Fibroblast of pulmonary artery (primary cell): ENCODE results near the gene CTNNA3.

ENCODE experiments used
- DNase-seq: peaks from one replicate; pipeline ENCODE4 v3.0.0-alpha.2; 2010; ENCODE audit warnings: low read depth
- H3K4me3 ChIP-seq: replicated peaks from 2 replicates; pipeline ENCODE4 v1.5.1; 2011; ENCODE audit warnings: low read depth, mild to moderate bottlenecking, control low read depth, low read length, moderate library complexity
- TF ChIP-seq, protein P1 (sequence below): IDR thresholded peaks from 2 replicates; pipeline ENCODE4 v1.5.1; 2011; ENCODE audit warnings: mild to moderate bottlenecking, control low read depth, low read length, inconsistent platforms; ENCODE audit errors: missing control alignments

The CTNNA3 gene

DNA sequence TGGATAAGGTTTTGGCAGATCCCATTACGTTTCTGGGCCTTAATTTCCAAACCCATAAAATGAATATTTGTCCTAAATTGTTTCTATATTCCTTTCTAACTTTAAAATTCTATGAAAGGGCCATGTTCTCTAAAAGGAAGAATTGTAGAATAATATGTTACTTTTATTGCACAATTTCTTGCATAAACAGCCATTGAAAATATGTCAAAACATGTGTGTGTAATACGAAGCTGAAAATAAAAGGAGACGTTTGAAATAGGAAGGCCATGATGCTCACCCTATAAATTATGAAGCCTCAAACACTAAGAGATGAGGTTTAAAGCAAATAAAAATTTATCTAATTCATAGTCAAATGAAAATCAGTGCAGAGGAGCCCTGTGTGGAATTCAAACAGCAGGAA, 915.2 kb downstream of the CTNNA3 start:
- DNase-seq, result no peak
- H3K4me3 ChIP-seq, result no peak overlapping the region
- TF ChIP-seq, protein P1, sequence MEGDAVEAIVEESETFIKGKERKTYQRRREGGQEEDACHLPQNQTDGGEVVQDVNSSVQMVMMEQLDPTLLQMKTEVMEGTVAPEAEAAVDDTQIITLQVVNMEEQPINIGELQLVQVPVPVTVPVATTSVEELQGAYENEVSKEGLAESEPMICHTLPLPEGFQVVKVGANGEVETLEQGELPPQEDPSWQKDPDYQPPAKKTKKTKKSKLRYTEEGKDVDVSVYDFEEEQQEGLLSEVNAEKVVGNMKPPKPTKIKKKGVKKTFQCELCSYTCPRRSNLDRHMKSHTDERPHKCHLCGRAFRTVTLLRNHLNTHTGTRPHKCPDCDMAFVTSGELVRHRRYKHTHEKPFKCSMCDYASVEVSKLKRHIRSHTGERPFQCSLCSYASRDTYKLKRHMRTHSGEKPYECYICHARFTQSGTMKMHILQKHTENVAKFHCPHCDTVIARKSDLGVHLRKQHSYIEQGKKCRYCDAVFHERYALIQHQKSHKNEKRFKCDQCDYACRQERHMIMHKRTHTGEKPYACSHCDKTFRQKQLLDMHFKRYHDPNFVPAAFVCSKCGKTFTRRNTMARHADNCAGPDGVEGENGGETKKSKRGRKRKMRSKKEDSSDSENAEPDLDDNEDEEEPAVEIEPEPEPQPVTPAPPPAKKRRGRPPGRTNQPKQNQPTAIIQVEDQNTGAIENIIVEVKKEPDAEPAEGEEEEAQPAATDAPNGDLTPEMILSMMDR, result no peak

DNA sequence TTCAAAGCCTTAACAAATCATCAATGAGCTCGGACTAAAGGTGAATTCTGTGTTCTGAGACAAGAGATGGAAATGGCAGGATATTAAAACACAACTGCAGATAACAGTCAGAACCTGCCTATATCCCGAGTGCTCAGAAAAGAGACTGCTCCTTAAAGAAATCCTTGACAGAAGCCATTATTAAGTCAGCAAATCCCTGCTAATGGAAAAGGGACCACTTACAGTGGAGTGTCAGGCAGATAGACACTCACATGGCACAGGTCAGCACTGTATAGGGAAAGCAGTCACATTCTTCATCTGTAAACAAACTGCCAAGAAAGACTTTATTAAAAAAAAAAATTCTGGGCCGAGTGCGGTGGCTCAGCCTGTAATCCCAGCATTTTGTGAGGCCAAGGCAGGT, 917.6 kb downstream of the CTNNA3 start:
- no peak for DNase-seq
- TF ChIP-seq, protein P1, result no peak

DNA sequence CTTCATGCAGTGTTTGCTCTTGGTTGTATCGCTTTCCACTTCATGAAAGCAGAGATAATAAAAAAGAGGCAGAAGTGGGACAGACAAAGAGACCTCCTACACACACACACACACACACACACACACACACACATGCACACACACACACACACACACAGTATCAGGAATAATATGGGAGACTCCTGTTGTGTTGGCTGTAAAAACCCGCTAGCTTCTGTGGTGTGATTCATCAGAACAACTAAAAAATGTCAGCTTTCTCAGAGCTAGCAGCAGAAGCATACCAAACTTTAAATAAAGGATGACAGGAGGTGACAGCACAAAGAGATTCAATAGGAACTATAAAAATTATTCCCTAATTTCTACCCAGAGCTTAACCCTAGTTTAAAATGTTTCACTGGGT, 918.3 kb downstream of the CTNNA3 start:
- H3K4me3 ChIP-seq, result no peak overlapping the region
- TF ChIP-seq, protein P1, result no peak
- no peak for DNase-seq

More for the DNA sequence above, 917.6 kb downstream of the CTNNA3 start:
- H3K4me3 ChIP-seq, result no peak overlapping the region

DNA sequence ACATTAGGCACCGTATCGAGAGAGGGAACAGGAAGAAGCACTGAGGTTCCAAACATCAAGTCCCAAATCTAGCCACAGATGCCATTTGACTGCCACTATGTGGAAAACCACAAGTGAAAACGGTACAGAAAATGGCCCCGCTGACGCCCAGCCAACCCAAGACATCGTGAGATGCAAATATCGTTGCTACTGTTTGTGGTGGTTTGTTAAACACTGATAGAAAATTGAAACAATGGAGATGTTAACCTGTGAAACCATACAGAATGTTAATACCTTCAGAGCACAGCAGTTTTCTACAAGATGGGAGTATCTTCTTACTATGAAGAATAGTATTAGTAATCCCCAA, 922.5 kb downstream of the CTNNA3 start:
- DNase-seq, result no peak
- no peak overlapping the region for H3K4me3 ChIP-seq
- TF ChIP-seq, protein P1, result no peak

DNA sequence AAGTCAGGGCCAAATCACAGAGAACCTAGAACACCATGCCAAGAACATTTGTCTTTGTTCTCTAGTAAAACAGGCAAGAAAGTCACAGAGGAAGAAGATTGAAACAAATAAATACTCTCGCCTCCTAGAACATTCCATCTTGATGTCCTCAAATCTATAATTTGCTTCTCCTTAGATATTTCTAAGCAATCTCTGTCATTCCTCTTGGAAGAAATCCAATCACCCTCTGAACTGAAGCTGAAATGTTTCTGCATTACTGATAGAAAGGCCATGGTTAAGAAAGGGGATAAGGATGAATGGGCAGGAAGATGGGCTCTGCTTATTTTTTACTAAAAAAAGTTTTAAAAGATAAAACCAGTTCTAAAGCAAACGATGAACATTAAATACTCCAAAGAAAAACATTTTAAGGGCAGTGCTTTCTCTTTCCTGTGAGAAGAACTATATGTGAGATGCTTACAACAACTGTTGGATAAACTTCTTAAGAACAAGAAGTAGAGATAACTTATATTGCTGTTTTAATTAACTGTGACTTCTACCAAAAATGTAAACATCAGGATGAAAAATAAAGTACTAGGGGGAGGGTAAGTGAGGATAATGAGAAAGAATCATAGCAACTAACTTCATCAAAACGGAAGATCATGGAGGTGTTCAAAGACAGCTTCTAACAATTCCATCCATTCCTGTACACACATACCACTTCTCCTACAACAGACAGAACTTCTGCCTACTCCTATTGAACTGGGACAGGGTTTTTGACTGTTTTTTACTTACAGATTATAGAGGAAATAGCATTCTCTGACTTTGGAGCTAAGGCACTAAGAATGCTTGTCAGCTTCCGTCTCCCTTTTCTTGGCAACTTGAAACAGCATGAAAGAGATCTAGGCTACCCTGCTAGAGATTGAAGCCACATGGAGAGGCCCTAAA, 923.2 kb downstream of the CTNNA3 start:
- TF ChIP-seq, protein P1, result no peak
- peak; percentile 2 for DNase-seq
- H3K4me3 ChIP-seq, result no peak overlapping the region

DNA sequence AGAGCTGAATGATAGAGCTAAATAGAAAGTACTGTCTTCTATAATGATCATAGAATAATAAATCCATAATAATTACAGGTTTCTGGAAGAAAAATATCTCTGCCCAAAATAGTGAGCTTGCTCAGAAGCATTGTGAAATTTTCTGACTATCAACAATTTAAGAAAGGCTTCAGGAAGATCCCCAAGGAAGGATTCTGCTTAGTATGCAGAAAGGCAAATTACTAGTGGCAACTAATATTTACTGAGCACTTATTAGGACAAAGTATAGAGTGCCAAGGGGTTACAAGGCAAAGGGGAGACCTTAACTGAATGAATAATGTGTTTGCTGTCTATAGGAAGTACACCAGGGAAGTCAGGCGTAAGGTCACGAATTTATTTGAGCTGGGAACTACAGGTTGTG, 928.3 kb downstream of the CTNNA3 start:
- DNase-seq, result no peak
- TF ChIP-seq, protein P1, result no peak
- no peak overlapping the region for H3K4me3 ChIP-seq
